ENCODE results near the gene RGS6.

DNA sequence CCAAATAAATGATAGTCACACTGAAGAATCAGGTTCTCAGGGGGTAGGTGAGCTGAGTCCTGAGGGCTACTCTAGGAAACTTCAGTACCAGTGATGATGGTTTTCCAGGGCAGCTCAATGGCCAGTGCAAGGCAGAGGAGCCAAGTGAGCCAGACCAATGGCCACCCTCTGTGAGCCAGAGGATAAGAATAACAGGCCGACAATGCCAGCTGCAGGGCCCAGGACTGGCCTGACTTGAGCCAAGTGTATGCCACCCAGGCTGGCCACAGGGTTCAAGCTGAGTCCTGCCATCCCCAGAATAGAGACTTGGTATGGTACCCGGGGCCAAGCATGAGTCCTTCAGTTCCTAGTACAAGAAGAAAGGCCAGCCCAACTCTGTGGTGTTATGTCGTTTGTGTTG, 606.2 kb downstream of the RGS6 start:
- TF ChIP-seq POLR2A (IDR thresholded peaks at IDR 0.05; ENCODE audit: low read depth, low read length) (no peak), POLR2AphosphoS5 (IDR thresholded peaks at IDR 0.05; ENCODE audit: low read depth, low read length) (no peak), POU2F2 (IDR thresholded peaks at IDR 0.05; ENCODE audit: low read depth, low read length) (no peak), TAF1 (IDR thresholded peaks at IDR 0.05; ENCODE audit: low read depth, low read length) (no peak), SPI1 (IDR thresholded peaks at IDR 0.05; ENCODE audit: low read depth, low read length) (no peak), PAX5 (IDR thresholded peaks at IDR 0.05; ENCODE audit: insufficient read depth, low read length, severe bottlenecking) (no peak)
